IPS-18c (cell line): ENCODE results near the gene GADD45B.
A peak's percentile ranks its signal among the peaks of the same experiment; 100 is the strongest.

ENCODE experiments used
- H3K4me3 ChIP-seq: 2 replicates; pipeline ENCODE4 v1.7.0; 2013; ENCODE audit warnings: low read depth, mild to moderate bottlenecking, low read length, moderate library complexity; ENCODE audit not compliant: insufficient read depth
- H3K9me3 ChIP-seq: one replicate; pipeline ENCODE4 v1.6.1; 2013; ENCODE audit warnings: mild to moderate bottlenecking, low read length, moderate library complexity; ENCODE audit not compliant: control insufficient read depth, insufficient read depth

GADD45B gene

GRCh38 chr19:2478756-2479555 lies 3.0 kb downstream of the GADD45B start:
- peak overlapping the region; percentile 59 for H3K4me3 ChIP-seq

GRCh38 chr19:2479556-2480194 lies 3.7 kb downstream of the GADD45B start:
- no peaks in the 10 kb centered on the region for H3K9me3 ChIP-seq
- peak overlapping the region; percentile 59 for H3K4me3 ChIP-seq

More at GRCh38 chr19:2478756-2479555, 3.0 kb downstream of the GADD45B start:
- H3K9me3 ChIP-seq, result no peaks in the 10 kb centered on the region

- H3K4me3 ChIP-seq, result no peak overlapping the region
- no peaks in the 10 kb centered on the region for H3K9me3 ChIP-seq
Measured at GRCh38 chr19:2481466-2481865, 5.5 kb downstream of the GADD45B start.

- Histone ChIP-seq H3K4me3 (no peak overlapping the region), H3K9me3 (no peaks in the 10 kb centered on the region)
Measured at GRCh38 chr19:2482354-2483038, 6.6 kb downstream of the GADD45B start.

- Histone ChIP-seq H3K9me3 (no peaks in the 10 kb centered on the region), H3K4me3 (no peak overlapping the region)
Measured at GRCh38 chr19:2483084-2483483, 7.2 kb downstream of the GADD45B start.

- Histone ChIP-seq H3K9me3 (no peaks in the 10 kb centered on the region), H3K4me3 (no peak overlapping the region)
Measured at GRCh38 chr19:2483484-2484151, 7.7 kb downstream of the GADD45B start.

- H3K4me3 ChIP-seq, result no peak overlapping the region
Measured at GRCh38 chr19:2484178-2484937, 8.4 kb downstream of the GADD45B start.

GRCh38 chr19:2485428-2485827 lies 9.5 kb downstream of the GADD45B start:
- H3K4me3 ChIP-seq, result no peak overlapping the region
- no peaks in the 10 kb centered on the region for H3K9me3 ChIP-seq

More at GRCh38 chr19:2484178-2484937, 8.4 kb downstream of the GADD45B start:
- no peaks in the 10 kb centered on the region for H3K9me3 ChIP-seq

- Histone ChIP-seq H3K9me3 (no peaks in the 10 kb centered on the region), H3K4me3 (no peak overlapping the region)
Measured at GRCh38 chr19:2487090-2487489, 11.2 kb downstream of the GADD45B start.

GRCh38 chr19:2487842-2488241 lies 11.9 kb downstream of the GADD45B start:
- no peak overlapping the region for H3K4me3 ChIP-seq
- no peaks in the 10 kb centered on the region for H3K9me3 ChIP-seq

- no peaks in the 10 kb centered on the region for H3K9me3 ChIP-seq
- H3K4me3 ChIP-seq, result peak overlapping the region; percentile 41
Measured at GRCh38 chr19:2488405-2488941, 12.5 kb downstream of the GADD45B start.

- H3K9me3 ChIP-seq, result no peaks in the 10 kb centered on the region
- peak overlapping the region; percentile 41 for H3K4me3 ChIP-seq
Measured at GRCh38 chr19:2488942-2489731, 13.2 kb downstream of the GADD45B start.

- Histone ChIP-seq H3K4me3 (no peak overlapping the region), H3K9me3 (no peaks in the 10 kb centered on the region)
Measured at GRCh38 chr19:2490659-2491058, 14.7 kb downstream of the GADD45B start.

- no peak overlapping the region for H3K4me3 ChIP-seq
- no peaks in the 10 kb centered on the region for H3K9me3 ChIP-seq
Measured at GRCh38 chr19:2491130-2491801, 15.3 kb downstream of the GADD45B start.

GRCh38 chr19:2492870-2493269 lies 16.9 kb downstream of the GADD45B start:
- no peak overlapping the region for H3K4me3 ChIP-seq
- H3K9me3 ChIP-seq, result no peaks in the 10 kb centered on the region
